Gastrocnemius medialis (tissue), 4 donors: Measurements from ENCODE around the gene ACTR3.

ENCODE experiments used
- POLR2A ChIP-seq, 2 donors: fragments of 450-650 bp; IDR thresholded peaks; one replicate each; pipeline ENCODE4 v1.6.1; 2017; ENCODE audit warnings: antibody characterized with exemption in 2 of 2, mild to moderate bottlenecking in 2 of 2, moderate library complexity in 2 of 2
- TF ChIP-seq, protein P1 (sequence below), 5 experiments: fragments of 450-650 bp in 3 of 5; fragments of 200-600 bp in 2 of 5; sonication (generic) in 2 of 5; IDR thresholded peaks in 4 of 5; conservative IDR thresholded peaks in 1 of 5; 1 replicate in 4 of 5; 2 replicates in 1 of 5; pipeline ENCODE4 v1.5.1; 2016 to 2019; ENCODE audit warnings: antibody characterized with exemption in 5 of 5, mild to moderate bottlenecking in 3 of 5, moderate library complexity in 3 of 5

GRCh38 chr2:113895819-113896563, 6.1 kb downstream of the ACTR3 start:
- TF ChIP-seq, protein P1, sequence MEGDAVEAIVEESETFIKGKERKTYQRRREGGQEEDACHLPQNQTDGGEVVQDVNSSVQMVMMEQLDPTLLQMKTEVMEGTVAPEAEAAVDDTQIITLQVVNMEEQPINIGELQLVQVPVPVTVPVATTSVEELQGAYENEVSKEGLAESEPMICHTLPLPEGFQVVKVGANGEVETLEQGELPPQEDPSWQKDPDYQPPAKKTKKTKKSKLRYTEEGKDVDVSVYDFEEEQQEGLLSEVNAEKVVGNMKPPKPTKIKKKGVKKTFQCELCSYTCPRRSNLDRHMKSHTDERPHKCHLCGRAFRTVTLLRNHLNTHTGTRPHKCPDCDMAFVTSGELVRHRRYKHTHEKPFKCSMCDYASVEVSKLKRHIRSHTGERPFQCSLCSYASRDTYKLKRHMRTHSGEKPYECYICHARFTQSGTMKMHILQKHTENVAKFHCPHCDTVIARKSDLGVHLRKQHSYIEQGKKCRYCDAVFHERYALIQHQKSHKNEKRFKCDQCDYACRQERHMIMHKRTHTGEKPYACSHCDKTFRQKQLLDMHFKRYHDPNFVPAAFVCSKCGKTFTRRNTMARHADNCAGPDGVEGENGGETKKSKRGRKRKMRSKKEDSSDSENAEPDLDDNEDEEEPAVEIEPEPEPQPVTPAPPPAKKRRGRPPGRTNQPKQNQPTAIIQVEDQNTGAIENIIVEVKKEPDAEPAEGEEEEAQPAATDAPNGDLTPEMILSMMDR (IDR thresholded peaks at IDR 0.05 in 4 of 5, conservative IDR thresholded peaks at IDR 0.05 in 1 of 5), result no peak
- no peak for TF ChIP-seq POLR2A (IDR thresholded peaks at IDR 0.05)
